H1 (cell line): Measurements from ENCODE around the gene BRME1. TPM values are rescaled to one million over a fixed set of nuclear protein-coding genes. Genes with fewer than 3 reads are reported as not detected.

Source experiments
- BCL11A ChIP-seq, 2 experiments: IDR thresholded peaks; one replicate each; pipeline ENCODE4 v1.6.1; 2011; ENCODE audit warnings: low read depth in 2 of 2, low read length in 2 of 2, mild to moderate bottlenecking in 2 of 2
- CBX8 ChIP-seq: fragments of 300-800, 300-1000 bp; sonication (generic); IDR thresholded peaks from 2 replicates; pipeline ENCODE4 v1.7.1; 2016; ENCODE audit warnings: low read depth, low read length, borderline replicate concordance
- POLR2A ChIP-seq, 2 experiments: IDR thresholded peaks; 1 replicate in 1 of 2; 2 replicates in 1 of 2; pipeline ENCODE4 v1.6.1; 2011; ENCODE audit warnings: low read depth in 2 of 2, low read length in 2 of 2, mild to moderate bottlenecking in 2 of 2; ENCODE audit errors: control extremely low read depth in 1 of 2
- POU5F1 ChIP-seq: IDR thresholded peaks from 2 replicates; pipeline ENCODE4 v1.6.1; 2011; ENCODE audit warnings: low read depth, mild to moderate bottlenecking, low read length, moderate library complexity
- RAD21 ChIP-seq, 2 experiments: IDR thresholded peaks in 1 of 2; conservative IDR thresholded peaks in 1 of 2; 2 replicates each; pipeline ENCODE4 v1.6.1; 2011; ENCODE audit warnings: low read depth in 2 of 2, low read length in 2 of 2, improper control_type of control experiment in 1 of 2, inconsistent platforms in 1 of 2, mild to moderate bottlenecking in 1 of 2, moderate library complexity in 1 of 2
- SIN3A ChIP-seq, 2 experiments: IDR thresholded peaks in 1 of 2; conservative IDR thresholded peaks in 1 of 2; 2 replicates each; pipeline ENCODE4 v1.6.1; 2011 to 2012; ENCODE audit warnings: low read length in 2 of 2, improper control_type of control experiment in 1 of 2, low read depth in 1 of 2, mild to moderate bottlenecking in 1 of 2
- SP4 ChIP-seq: IDR thresholded peaks from 2 replicates; pipeline ENCODE4 v1.6.1; 2012; ENCODE audit warnings: low read length, inconsistent platforms
- YY1 ChIP-seq: IDR thresholded peaks from 2 replicates; pipeline ENCODE4 v1.6.1; 2011; ENCODE audit warnings: low read depth, mild to moderate bottlenecking, low read length
- ZNF274 ChIP-seq: IDR thresholded peaks from 2 replicates; pipeline ENCODE4 v1.7.0; 2012; ENCODE audit warnings: low read length, borderline replicate concordance; ENCODE audit errors: extremely low read depth
- polyA plus RNA-seq, 7 experiments: library from polyadenylated mRNA; depleted of rRNA in 3 of 7; stranded (reverse) in 5 of 7; unstranded in 2 of 7; fragments of >200 nt in 5 of 7; fragments of 200-250 nt in 2 of 7; gene quantifications; 1 replicate in 5 of 7; 2 replicates in 1 of 7; 4 replicates in 1 of 7; pipeline versions ENCODE4 v1.2.1 to v1.2.3, GENCODE V29; 2011 to 2013; ENCODE audit warnings: missing spikeins in 2 of 7, mixed read lengths in 2 of 7
- total RNA-seq: library from RNA; stranded (reverse); fragmentation: NEBNext Ultra II Directional; extraction: Animal tissue kit (Norgen Biotek cat#: 25700); gene quantifications from 2 replicates; pipeline ENCODE4 v1.2.1, GENCODE V29; 2021
- TF ChIP-seq, protein P1 (sequence below): IDR thresholded peaks from 2 replicates; pipeline ENCODE4 v1.6.1; 2012; ENCODE audit warnings: low read length, inconsistent platforms
- TF ChIP-seq, protein P2 (sequence below): IDR thresholded peaks from 2 replicates; pipeline ENCODE4 v1.6.1; 2011; ENCODE audit warnings: low read length, improper control_type of control experiment

BRME1 gene
- total and polyA plus RNA-seq, 2 of the 8 experiments (the other 6 are each of a cell fraction or from before 2014, with no cell fraction given) = 4.6 to 4.7 TPM

DNA sequence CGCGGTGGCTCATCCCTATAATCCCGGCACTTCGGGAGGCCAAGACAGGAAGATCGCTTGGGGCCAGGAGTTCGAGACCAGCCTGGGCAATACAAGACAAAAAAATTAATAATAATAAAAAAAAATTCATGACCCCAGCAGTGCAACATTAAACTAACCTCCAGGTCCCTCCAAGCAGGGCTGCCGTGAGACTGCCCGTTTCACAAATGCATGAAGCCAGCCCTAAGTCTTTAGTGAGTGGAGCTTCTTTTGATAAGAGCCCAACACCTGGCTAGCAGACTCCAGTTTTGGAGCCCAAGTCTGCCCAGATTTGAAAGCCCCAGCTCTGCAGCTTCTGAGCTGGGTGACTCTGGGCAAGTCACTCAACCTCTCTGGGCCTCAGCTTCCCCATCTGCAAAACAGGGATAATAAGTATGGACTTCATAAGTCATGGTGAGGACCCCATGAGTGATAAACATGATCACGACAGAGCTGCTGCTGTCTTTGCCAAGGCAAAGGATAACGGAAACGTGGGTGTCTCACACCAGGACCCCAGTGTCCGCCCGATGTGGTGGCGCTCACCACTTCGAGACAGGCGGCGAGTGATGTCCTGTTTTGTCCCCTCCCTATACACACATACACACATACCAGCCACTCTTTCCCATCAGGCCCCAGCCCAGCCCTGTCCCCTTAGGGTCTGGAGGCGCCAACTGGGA lies 67.3 kb downstream of the BRME1 start (continued):
- TF ChIP-seq, protein P1, sequence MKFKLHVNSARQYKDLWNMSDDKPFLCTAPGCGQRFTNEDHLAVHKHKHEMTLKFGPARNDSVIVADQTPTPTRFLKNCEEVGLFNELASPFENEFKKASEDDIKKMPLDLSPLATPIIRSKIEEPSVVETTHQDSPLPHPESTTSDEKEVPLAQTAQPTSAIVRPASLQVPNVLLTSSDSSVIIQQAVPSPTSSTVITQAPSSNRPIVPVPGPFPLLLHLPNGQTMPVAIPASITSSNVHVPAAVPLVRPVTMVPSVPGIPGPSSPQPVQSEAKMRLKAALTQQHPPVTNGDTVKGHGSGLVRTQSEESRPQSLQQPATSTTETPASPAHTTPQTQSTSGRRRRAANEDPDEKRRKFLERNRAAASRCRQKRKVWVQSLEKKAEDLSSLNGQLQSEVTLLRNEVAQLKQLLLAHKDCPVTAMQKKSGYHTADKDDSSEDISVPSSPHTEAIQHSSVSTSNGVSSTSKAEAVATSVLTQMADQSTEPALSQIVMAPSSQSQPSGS = no peak
- no peak for TF ChIP-seq SP4
- TF ChIP-seq, protein P2, sequence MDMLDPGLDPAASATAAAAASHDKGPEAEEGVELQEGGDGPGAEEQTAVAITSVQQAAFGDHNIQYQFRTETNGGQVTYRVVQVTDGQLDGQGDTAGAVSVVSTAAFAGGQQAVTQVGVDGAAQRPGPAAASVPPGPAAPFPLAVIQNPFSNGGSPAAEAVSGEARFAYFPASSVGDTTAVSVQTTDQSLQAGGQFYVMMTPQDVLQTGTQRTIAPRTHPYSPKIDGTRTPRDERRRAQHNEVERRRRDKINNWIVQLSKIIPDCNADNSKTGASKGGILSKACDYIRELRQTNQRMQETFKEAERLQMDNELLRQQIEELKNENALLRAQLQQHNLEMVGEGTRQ = no peak
- TF ChIP-seq RAD21 (IDR thresholded peaks at IDR 0.05 in 1 of 2, conservative IDR thresholded peaks at IDR 0.05 in 1 of 2; ENCODE audit: low read depth in 2 of 2, low read length in 2 of 2) = no peak
- TF ChIP-seq YY1 = no peak
- no peak for TF ChIP-seq ZNF274
- no peak for TF ChIP-seq BCL11A (IDR thresholded peaks at IDR 0.05; ENCODE audit: low read depth in 2 of 2, low read length in 2 of 2)
- no peak for TF ChIP-seq SIN3A (conservative IDR thresholded peaks at IDR 0.05 in 1 of 2, IDR thresholded peaks at IDR 0.05 in 1 of 2; ENCODE audit: low read depth in 1 of 2, low read length in 2 of 2)
- no peak for TF ChIP-seq CBX8
- TF ChIP-seq POLR2A (IDR thresholded peaks at IDR 0.05; ENCODE audit: control extremely low read depth in 1 of 2, low read depth in 2 of 2, low read length in 2 of 2) = no peak
- TF ChIP-seq POU5F1 = no peak
